GM21390 (cell line): ENCODE measurements around the gene KRT16.
"Not testable (repeated sequence)": the region's sequence is repeated elsewhere in the genome, so short reads cannot be mapped to it uniquely, and the experiment has no call there.

Experiments used
- ATAC-seq: cut with Tn5 transposase; IDR thresholded peaks from one replicate; pipeline ENCODE4 v1.9.1; 2021; ENCODE audit not compliant: unreplicated experiment

KRT16 gene

GRCh38 chr17:41617136-41617535 lies 4.6 kb upstream of the KRT16 start:
- no peak for ATAC-seq

- not testable (repeated sequence) for ATAC-seq
Observed at GRCh38 chr17:41616486-41616885, 3.9 kb upstream of the KRT16 start.

GRCh38 chr17:41615454-41615853 lies 2.9 kb upstream of the KRT16 start:
- no peak for ATAC-seq

GRCh38 chr17:41614767-41615166 lies 2.2 kb upstream of the KRT16 start:
- not testable (repeated sequence) for ATAC-seq

- no peak for ATAC-seq
Observed at GRCh38 chr17:41614098-41614497, 1.5 kb upstream of the KRT16 start.

GRCh38 chr17:41613277-41614082 lies 913 bp upstream of the KRT16 start:
- no peak for ATAC-seq

GRCh38 chr17:41610965-41611640 lies 1.5 kb downstream of the KRT16 start:
- ATAC-seq: no peak

- not testable (repeated sequence) for ATAC-seq
Observed at GRCh38 chr17:41610061-41610517, 2.5 kb downstream of the KRT16 start.

- ATAC-seq: not testable (repeated sequence)
Observed at GRCh38 chr17:41606930-41607329, 5.6 kb downstream of the KRT16 start.

GRCh38 chr17:41602524-41602923 lies 10.0 kb downstream of the KRT16 start:
- ATAC-seq: no peak

- no peak for ATAC-seq
Observed at GRCh38 chr17:41600318-41600717, 12.2 kb downstream of the KRT16 start.

GRCh38 chr17:41599680-41600079 lies 12.9 kb downstream of the KRT16 start:
- no peak for ATAC-seq

GRCh38 chr17:41595585-41595984 lies 17.0 kb downstream of the KRT16 start:
- no peak for ATAC-seq

- ATAC-seq: no peak
Observed at GRCh38 chr17:41594363-41594915, 18.1 kb downstream of the KRT16 start.

- no peak for ATAC-seq
Observed at GRCh38 chr17:41593306-41593981, 19.1 kb downstream of the KRT16 start.

- no peak for ATAC-seq
Observed at GRCh38 chr17:41592601-41593305, 19.8 kb downstream of the KRT16 start.

- ATAC-seq: no peak
Observed at GRCh38 chr17:41589301-41589700, 23.3 kb downstream of the KRT16 start.

- no peak for ATAC-seq
Observed at GRCh38 chr17:41588126-41588810, 24.3 kb downstream of the KRT16 start.

- no peak for ATAC-seq
Observed at GRCh38 chr17:41586863-41587495, 25.6 kb downstream of the KRT16 start, which contains the start of gene KRT14. Gene KRT14 (minus strand): TSS chr17:41586895. CDS start chr17:41586834, 61 bp downstream.
